Measurements from ENCODE around the gene ECHS1. TPM values are rescaled to one million over a fixed set of nuclear protein-coding genes. Genes with fewer than 3 reads are reported as not detected.

The ECHS1 gene
- total RNA-seq (2014; rRNA removed; shearing (Covaris generic)), result 76.1 and 82.2 TPM in 2 replicates
- 147 and 150 TPM in 2 replicates for polyA plus RNA-seq (2016; fragmentation: Nextera tagmentation; extraction: Ambion mirVana)

DNA sequence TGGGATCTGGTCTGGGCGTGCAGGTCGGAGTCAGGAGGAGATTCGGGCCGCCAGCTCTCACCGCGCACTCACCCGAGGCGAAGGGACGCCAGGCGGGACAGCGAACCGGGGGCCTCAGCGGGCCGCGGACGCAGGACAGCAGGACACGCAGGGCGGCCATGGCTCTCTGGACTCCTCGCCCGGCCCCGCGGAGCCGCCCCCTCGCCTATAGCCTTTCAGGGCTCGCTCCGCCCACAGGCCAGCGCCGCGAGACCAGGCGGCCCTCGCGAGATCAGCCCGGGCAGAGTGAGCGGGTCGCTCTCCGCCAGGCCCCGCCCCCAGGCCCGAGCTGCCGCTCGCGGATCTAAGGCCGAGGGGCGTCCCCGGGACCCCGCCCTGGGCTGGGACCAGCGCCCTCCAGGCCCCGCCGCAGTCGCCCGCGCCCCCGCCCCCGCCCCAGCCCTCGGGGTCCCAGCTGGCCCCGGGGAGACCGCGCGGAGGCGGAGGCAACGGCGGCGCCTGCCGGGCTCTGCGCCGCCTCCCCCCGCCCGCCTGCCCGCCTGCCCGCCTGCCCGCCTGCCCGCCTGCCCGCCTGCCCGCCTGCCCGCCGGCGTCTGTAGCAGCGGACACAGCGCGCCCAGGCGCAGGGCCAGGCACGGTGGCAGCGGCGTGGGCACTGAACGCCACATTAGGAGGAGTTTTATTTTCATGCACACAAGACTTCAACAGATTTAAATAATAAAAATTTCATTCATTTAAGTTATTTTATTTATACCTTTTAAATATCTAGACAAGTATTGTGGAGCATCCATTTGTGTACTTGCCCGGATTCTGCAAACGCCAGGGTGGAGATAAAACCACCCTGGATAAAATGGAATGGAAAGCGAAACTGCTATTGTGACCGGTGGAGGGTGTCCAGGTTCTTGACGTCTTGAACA lies at the start of gene ECHS1:
Gene ECHS1, minus strand, starts transcription at position 181 of the 917 bp plus-strand sequence. Its CDS starts 21 bp downstream, at position 160.
- peak within 1 kb of the TSS; percentile 32; the same call in 1 of the 2 replicates for H3K27ac ChIP-seq
- peak within 1 kb of the TSS; percentile 87 for H3K4me2 ChIP-seq (ENCODE audit: unreplicated experiment)
- H3K9me2 ChIP-seq (ENCODE audit: insufficient read depth), result no peaks in the 10 kb centered on the region
- H3K27me3 ChIP-seq (replicated peaks; ENCODE audit: insufficient read depth), result no peaks in the 10 kb centered on the region
- no peaks in the 10 kb centered on the region for H3K4me1 ChIP-seq (ENCODE audit: insufficient read depth)
- DNase-seq, result peak; percentile 98
- H3K36me3 ChIP-seq (ENCODE audit: low read depth), result no peaks in the 10 kb centered on the region
- peak within 1 kb of the TSS; percentile 85 for H3K9ac ChIP-seq
- H2AFZ ChIP-seq, result peak within 1 kb of the TSS; percentile 73; the same call in 1 of the 2 replicates
- 3 to 8% methylated on average over 31 to 87 of the region's 89 CpGs for WGBS, 2 experiments (ENCODE audit: low coverage in 1 of 2, low lambda C conversion rate in 2 of 2, missing lambda C conversion rate in 2 of 2)
- H3K9me3 ChIP-seq (ENCODE audit: low read depth), result no peaks in the 10 kb centered on the region
- H4K20me1 ChIP-seq (ENCODE audit: insufficient read depth), result no peaks in the 10 kb centered on the region
- no peaks in the 10 kb centered on the region for H3F3A ChIP-seq (ENCODE audit: insufficient read depth)
- H3K4me3 ChIP-seq, result peak within 1 kb of the TSS; percentile 83
- TF ChIP-seq EZH2phosphoT487 (IDR thresholded peaks at IDR 0.05; ENCODE audit: insufficient read depth, low read depth) (no peak), EZH2 (IDR thresholded peaks at IDR 0.05; ENCODE audit: insufficient read depth, poor library complexity, severe bottlenecking) (no peak)
- 0 out of 2 replicates have a peak, but pooled peaks cover 10% of the 10 kb centered on the region for H3K79me2 ChIP-seq (ENCODE audit: insufficient read depth)
- in situ Hi-C loops (cut with MboI), result no loop called here

DNA sequence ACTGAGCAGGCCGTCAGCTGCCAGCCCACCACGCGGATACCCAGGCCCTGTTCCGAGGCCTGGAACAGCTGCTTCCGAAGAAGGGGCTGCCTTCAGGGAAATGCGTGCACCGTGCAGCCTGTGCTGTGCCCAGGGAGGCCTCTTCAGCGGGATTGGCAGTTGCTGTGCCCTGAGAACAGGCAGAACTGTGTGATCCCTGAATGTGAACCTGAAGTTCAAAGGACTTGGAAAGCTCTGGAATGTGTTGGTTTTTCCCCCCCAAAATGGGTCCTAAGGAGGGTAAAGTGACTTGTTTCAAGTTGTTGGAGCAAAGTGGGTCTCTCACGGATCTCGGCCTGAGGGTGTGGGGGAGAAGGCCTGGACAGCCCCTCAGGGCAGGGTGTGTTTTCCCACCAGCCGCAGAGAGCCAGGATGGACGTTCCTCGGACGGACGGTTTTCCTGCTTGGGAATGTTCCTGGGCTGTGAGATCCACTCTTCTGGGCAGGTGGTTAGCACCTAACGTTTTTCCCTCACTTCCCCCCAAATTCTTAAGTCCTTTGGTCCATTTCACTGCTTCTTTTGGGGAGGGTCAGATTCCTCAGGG lies 49.2 kb upstream of the ECHS1 start:
- Histone ChIP-seq H3F3A (ENCODE audit: insufficient read depth) (no peaks in the 10 kb centered on the region), H3K27ac (no peak overlapping the region), H3K4me3 (no peak overlapping the region), H4K20me1 (ENCODE audit: insufficient read depth) (no peaks in the 10 kb centered on the region), H3K4me1 (ENCODE audit: insufficient read depth) (no peaks in the 10 kb centered on the region), H3K9me3 (ENCODE audit: low read depth) (no peaks in the 10 kb centered on the region), H3K9ac (no peak overlapping the region), H3K9me2 (ENCODE audit: insufficient read depth) (no peaks in the 10 kb centered on the region), H3K27me3 (replicated peaks; ENCODE audit: insufficient read depth) (no peaks in the 10 kb centered on the region), H3K4me2 (ENCODE audit: unreplicated experiment) (no peak overlapping the region), H3K36me3 (ENCODE audit: low read depth) (no peaks in the 10 kb centered on the region; the same call in 1 of the 2 replicates), H3K79me2 (ENCODE audit: insufficient read depth) (no peaks in the 10 kb centered on the region), H2AFZ (no peak overlapping the region)
- 81 to 85% methylated on average over 16 of the region's 16 CpGs for WGBS, 2 experiments (ENCODE audit: low coverage in 1 of 2, low lambda C conversion rate in 2 of 2, missing lambda C conversion rate in 2 of 2)
- TF ChIP-seq EZH2phosphoT487 (IDR thresholded peaks at IDR 0.05; ENCODE audit: insufficient read depth, low read depth) (no peak), EZH2 (IDR thresholded peaks at IDR 0.05; ENCODE audit: insufficient read depth, poor library complexity, severe bottlenecking) (no peak)
- in situ Hi-C loops (cut with MboI), result no loop called here
- no peak for DNase-seq

DNA sequence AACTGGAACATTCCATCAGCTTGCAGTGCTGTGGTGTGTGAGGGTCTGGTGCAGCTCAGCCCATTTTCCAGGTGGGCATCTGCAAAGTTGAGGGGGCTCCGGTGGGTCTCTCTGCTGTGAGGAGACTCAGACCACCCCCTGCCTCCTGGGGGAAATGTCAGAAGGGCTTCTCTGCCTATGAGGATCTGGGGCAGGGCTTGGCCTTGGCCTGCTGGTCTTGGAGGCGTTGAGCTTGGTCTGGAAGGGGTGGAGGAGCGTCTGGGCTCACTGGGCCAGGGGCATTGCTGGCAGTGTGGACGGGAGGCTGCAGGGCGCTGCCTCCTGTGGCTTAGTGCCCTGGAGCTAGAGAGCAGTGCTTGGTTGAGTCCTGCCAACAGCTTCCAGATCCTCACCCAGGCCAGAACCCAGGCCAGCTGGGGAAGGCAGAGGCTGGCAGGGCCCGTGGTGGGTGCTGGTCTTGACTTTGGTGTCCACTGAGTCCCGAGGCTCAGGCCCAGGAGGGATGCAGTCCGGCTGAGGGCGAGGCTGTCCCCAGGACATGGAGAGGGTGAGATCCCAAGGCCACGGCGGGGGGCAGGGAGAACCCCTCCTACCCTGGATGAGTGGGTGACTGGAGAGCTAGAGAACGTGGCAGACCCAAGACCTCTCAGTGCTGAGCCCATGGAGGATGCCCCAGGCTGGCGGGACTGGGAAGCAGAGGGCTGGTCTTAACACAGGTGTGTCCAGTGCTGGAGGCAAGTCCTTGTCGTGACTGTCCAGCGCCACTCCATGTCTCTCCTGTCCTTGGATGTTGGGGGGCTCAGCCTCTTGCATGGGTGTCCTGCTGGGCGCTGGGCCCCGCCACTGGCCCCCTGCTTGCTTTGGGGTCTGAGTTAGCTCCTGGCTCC lies 48.4 kb upstream of the ECHS1 start:
- Histone ChIP-seq H2AFZ (no peak overlapping the region), H3F3A (ENCODE audit: insufficient read depth) (no peaks in the 10 kb centered on the region), H3K4me3 (no peak overlapping the region), H3K9ac (no peak overlapping the region), H3K4me1 (ENCODE audit: insufficient read depth) (no peaks in the 10 kb centered on the region), H4K20me1 (ENCODE audit: insufficient read depth) (no peaks in the 10 kb centered on the region), H3K79me2 (ENCODE audit: insufficient read depth) (no peaks in the 10 kb centered on the region), H3K4me2 (ENCODE audit: unreplicated experiment) (no peak overlapping the region), H3K27me3 (replicated peaks; ENCODE audit: insufficient read depth) (no peaks in the 10 kb centered on the region), H3K27ac (no peak overlapping the region), H3K9me3 (ENCODE audit: low read depth) (no peaks in the 10 kb centered on the region), H3K36me3 (ENCODE audit: low read depth) (no peaks in the 10 kb centered on the region; the same call in 1 of the 2 replicates), H3K9me2 (ENCODE audit: insufficient read depth) (no peaks in the 10 kb centered on the region)
- TF ChIP-seq EZH2 (IDR thresholded peaks at IDR 0.05; ENCODE audit: insufficient read depth, poor library complexity, severe bottlenecking) (no peak), EZH2phosphoT487 (IDR thresholded peaks at IDR 0.05; ENCODE audit: insufficient read depth, low read depth) (no peak)
- DNase-seq, result no peak
- in situ Hi-C loops (cut with MboI), result no loop called here
- 81 to 84% methylated on average over 13 to 15 of the region's 17 CpGs for whole genome bisulfite sequencing, 2 experiments (ENCODE audit: low coverage in 1 of 2, low lambda C conversion rate in 2 of 2, missing lambda C conversion rate in 2 of 2)

DNA sequence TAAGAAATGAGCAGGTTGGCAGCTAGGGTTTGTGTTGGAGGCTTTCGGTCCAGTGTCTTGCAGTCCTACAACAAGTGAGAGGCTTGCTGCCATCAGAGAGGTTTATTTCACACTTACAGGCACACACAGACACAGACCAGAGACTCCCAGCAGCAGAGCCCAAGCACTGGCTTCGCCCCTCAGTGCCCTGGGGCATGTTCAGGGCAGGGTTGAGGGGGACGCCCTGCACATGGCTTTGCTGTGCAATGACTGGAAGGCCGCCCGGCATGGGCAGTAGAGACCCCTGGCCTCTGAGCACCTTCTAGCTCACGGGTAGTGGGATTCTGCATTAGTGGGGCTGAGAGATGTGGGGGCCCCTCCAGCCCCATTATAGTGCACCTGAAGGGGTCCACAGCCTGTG lies 47.4 kb upstream of the ECHS1 start:
- 87 to 94% methylated on average over 6 of the region's 6 CpGs for WGBS, 2 experiments (ENCODE audit: low coverage in 1 of 2, low lambda C conversion rate in 2 of 2, missing lambda C conversion rate in 2 of 2)
- Histone ChIP-seq H3K79me2 (ENCODE audit: insufficient read depth) (0 out of 2 replicates have a peak, but pooled peaks cover 2% of the 10 kb centered on the region), H3K36me3 (ENCODE audit: low read depth) (no peaks in the 10 kb centered on the region; the same call in 1 of the 2 replicates), H4K20me1 (ENCODE audit: insufficient read depth) (no peaks in the 10 kb centered on the region), H3K9me2 (ENCODE audit: insufficient read depth) (no peaks in the 10 kb centered on the region), H3K4me2 (ENCODE audit: unreplicated experiment) (no peak overlapping the region), H3K27me3 (replicated peaks; ENCODE audit: insufficient read depth) (no peaks in the 10 kb centered on the region), H3K4me1 (ENCODE audit: insufficient read depth) (no peaks in the 10 kb centered on the region), H3K9me3 (ENCODE audit: low read depth) (no peaks in the 10 kb centered on the region), H2AFZ (no peak overlapping the region), H3K27ac (no peak overlapping the region), H3F3A (ENCODE audit: insufficient read depth) (no peaks in the 10 kb centered on the region), H3K4me3 (no peak overlapping the region), H3K9ac (no peak overlapping the region)
- in situ Hi-C loops (cut with MboI), result no loop called here
- no peak for DNase-seq
- no peak for TF ChIP-seq EZH2phosphoT487 (IDR thresholded peaks at IDR 0.05; ENCODE audit: insufficient read depth, low read depth)
- TF ChIP-seq EZH2 (IDR thresholded peaks at IDR 0.05; ENCODE audit: insufficient read depth, poor library complexity, severe bottlenecking), result no peak

Measured in GM23248 (cell line).